AG09319 (cell line): Measurements from ENCODE around the gene TMEM134.

Experiments
- DNase-seq: peaks from one replicate; pipeline ENCODE4 v3.0.0-alpha.2; 2010; ENCODE audit warnings: low read depth; ENCODE audit errors: extremely low read depth
- CTCF ChIP-seq: IDR thresholded peaks from 2 replicates; pipeline ENCODE4 v1.5.1; 2011; ENCODE audit warnings: low read depth, mild to moderate bottlenecking, inconsistent platforms, low read length, moderate library complexity

TMEM134 gene

GRCh38 chr11:67507864-67508485 lies 38.9 kb upstream of the TMEM134 start, which contains the start of gene CDK2AP2:
TSS of gene CDK2AP2 (minus strand) at chr11:67508162. CDS start at chr11:67508082, 80 bp downstream.
- no peak for TF ChIP-seq CTCF
- DNase-seq, result peak; percentile 99

GRCh38 chr11:67507242-67507863 lies 38.3 kb upstream of the TMEM134 start:
- DNase-seq, result no peak
- no peak for TF ChIP-seq CTCF

- no peak for DNase-seq
- no peak for TF ChIP-seq CTCF
Measured at GRCh38 chr11:67506426-67507051, 37.5 kb upstream of the TMEM134 start.

- peak; percentile 96 for TF ChIP-seq CTCF
- peak; percentile 75 for DNase-seq
Measured at GRCh38 chr11:67505605-67506396, 36.8 kb upstream of the TMEM134 start.

GRCh38 chr11:67504950-67505581 lies 36.0 kb upstream of the TMEM134 start, which contains the start of gene PITPNM1:
TSS of gene PITPNM1 (minus strand) at chr11:67505363. CDS start at chr11:67504180, 1,183 bp downstream.
- DNase-seq, result no peak
- no peak for TF ChIP-seq CTCF

- DNase-seq, result no peak
- TF ChIP-seq CTCF, result no peak
Measured at GRCh38 chr11:67504005-67504949, 35.2 kb upstream of the TMEM134 start.
